HuH-7 (cell line): Measurements from ENCODE around the gene RETSAT.
"Not testable (repeated sequence)": the region's sequence is repeated elsewhere in the genome, so short reads cannot be mapped to it uniquely, and the experiment has no call there.

Source experiments
- DNase-seq: peaks from one replicate; pipeline ENCODE4 v3.0.0; 2011; ENCODE audit warnings: low spot score

Gene RETSAT

GRCh38 chr2:85378257-85378656, 23.9 kb upstream of the RETSAT start:
- DNase-seq, result no peak

DNA sequence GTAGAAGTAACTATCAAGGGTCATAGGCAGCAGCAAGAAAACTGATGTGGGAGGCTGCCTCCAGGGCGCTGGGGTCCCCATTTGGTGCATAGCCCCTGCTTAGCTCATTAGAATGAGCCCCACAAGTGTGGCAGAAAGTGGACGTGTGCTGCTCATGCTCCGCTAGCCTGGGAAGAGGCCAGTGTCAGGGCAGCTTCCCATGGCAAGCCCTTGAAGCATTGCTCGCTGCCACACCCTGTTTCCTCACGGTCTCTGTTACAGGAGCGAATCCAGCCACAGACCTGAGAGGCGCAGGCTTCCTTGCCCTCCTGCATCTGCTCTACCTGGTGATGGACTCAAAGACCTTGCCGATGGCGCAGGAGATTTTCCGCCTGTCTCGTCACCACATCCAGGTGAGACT, 22.8 kb upstream of the RETSAT start:
- DNase-seq, result no peak

DNA sequence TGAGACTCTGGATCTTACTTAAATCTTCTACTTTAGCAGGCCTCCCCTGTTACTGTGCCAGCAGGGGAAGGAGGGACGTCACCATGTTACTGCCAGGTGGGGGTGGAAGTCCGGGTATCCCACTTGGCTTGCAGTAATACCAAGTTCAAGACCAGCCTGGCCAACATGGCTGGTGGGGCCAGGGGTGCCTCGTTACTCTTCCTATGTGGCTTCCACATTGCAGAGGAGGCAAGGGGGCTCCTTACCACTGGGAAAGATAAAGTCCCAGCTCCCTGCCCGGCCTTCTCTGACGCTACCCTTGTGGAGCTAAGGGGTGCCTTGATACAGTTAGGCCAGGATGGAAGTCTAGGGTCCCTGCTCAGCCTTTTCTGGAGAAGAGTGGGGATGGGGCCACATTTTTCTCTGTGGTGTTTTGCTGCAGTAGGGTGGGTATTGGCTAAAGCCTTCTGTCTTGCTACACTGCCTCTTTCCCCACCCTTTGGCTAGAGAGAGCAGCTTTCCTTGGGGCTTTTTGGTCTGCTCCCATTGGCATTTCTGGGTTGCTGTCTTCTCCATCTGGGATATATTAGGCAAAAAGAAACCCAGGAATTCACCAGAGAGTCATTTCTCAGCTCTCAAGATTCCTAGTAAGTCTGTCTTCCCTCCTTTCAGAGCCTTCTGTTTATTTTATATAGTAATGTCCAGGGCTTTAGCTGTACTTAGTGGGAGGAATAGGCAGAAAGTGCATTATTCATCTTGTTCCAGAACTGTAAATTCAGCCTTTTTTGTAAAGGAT, 22.1 kb upstream of the RETSAT start:
- DNase-seq, result no peak

DNA sequence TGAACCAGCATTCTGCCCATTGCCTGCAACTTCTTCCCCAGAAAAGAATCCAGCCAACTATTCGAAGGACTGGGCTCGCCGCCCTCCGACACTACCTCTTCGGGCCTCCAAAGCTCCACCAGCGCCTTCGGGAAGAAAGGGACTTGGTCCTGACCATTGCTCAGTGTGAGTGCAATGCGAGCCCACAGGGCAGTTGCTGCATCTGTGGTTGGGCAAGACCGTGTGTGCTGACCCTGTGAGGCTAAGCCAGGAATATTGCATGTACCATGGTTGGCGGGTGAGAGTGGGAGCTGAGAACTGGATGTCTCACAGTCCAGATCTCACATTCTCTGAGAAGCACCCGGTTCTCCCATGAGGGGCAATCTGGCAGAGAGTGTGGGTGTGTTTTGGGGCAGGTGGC, 16.7 kb upstream of the RETSAT start:
- DNase-seq, result no peak

GRCh38 chr2:85369500-85369899, 15.2 kb upstream of the RETSAT start:
- no peak for DNase-seq

- DNase-seq, result no peak
Observed at GRCh38 chr2:85368921-85369320, 14.6 kb upstream of the RETSAT start.

DNA sequence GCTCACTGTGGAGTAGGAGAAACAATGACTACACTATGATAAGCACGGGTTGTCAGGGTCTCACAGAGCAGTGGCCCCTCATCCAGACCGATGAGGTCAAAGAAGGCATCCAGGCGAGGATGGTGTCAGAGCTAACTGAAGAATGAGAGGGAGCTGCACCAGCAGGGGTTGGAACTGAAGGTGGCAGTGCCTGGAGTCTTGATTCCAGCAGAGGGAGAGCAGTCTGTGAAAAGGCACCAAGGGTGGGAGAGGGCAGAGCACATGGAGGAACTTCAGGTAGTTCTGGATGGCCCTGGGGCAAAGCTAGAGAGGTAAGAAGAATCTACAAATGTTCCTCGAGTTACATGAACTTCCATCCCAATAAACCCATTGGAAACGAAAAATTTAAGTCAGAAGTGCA, 12.9 kb upstream of the RETSAT start:
- DNase-seq, result no peak

DNA sequence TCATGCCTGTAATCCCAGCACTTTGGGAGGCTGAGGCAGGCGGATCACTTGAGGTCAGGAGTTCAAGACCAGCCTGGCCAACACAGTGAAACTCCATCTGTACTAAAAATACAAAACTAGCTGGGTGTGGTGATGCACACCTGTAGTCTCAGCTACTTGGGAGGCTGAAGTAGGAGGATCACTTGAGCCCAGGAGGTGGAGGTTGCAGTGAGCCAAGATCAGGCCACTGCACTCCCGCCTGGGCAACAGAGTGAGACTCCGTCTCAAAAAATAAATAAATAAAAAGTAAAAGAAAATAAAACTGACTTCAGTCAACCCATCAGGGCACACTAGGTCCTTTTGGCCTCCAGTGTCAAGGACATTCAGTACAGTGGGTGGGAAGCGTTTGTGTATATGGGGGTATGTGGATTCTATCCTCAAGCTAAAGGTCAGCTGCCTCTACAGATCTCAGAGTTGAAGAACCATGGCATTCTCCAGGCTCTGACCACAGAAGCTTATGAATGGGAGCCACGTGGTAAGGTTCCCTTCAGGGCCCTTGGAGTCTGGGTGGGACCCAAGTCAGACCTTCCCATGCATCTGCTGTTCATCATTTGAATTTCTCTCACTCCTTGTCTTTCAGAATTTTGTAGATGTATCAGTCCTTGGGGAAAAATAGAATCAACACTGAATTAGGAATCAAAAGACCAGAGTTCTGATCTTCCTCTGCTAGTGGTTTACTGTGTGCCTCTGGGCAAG, 8.5 kb upstream of the RETSAT start:
- DNase-seq, result not testable (repeated sequence)

- no peak for DNase-seq
Observed at GRCh38 chr2:85357736-85358135, 3.4 kb upstream of the RETSAT start.

- no peak for DNase-seq
Observed at GRCh38 chr2:85356186-85356585, 1.9 kb upstream of the RETSAT start.

DNA sequence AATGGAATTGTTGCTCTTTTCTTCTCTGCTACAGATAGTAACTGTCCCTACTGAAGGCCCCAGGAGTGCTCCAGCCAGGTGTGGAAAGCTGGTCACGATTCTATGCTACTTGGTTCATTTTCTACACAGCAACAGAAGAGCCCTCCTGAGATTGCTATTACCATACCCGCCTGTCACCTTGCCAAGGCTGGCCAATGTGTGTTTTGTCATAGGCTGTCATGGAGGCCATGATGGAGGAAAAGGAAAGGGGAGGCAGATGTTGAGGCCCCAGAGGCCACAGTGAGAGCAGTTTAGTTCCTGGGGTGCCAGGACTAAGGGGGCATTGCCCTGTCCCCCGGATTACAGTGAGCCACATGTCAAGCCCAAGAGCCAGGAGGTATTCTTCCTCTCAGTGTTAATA, 1.2 kb upstream of the RETSAT start:
- DNase-seq, result no peak

- DNase-seq, result no peak
Observed at GRCh38 chr2:85355073-85355410, 714 bp upstream of the RETSAT start.

DNA sequence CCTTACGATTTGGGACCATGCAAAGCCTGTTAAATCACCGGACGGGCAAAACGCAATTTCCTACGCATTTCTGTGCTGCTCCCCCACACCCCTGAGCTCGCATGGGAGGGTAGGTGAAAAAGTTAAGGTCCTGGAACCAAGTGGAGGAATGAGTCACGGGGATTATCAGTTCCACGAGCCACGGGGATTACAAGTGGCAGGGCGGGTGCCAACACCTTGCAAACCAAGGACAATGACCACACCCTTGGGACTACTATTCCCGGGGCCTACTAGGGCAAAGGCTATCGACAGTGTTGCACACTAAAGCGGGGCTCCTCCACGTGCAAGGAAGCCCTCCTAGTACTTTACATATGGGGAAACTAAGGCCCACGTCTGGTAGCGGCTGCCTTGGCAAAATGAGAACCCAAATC, 447 bp downstream of the RETSAT start:
- DNase-seq, result peak; percentile 46

- DNase-seq, result peak; percentile 78
Observed at GRCh38 chr2:85347599-85347998, 6.7 kb downstream of the RETSAT start.

DNA sequence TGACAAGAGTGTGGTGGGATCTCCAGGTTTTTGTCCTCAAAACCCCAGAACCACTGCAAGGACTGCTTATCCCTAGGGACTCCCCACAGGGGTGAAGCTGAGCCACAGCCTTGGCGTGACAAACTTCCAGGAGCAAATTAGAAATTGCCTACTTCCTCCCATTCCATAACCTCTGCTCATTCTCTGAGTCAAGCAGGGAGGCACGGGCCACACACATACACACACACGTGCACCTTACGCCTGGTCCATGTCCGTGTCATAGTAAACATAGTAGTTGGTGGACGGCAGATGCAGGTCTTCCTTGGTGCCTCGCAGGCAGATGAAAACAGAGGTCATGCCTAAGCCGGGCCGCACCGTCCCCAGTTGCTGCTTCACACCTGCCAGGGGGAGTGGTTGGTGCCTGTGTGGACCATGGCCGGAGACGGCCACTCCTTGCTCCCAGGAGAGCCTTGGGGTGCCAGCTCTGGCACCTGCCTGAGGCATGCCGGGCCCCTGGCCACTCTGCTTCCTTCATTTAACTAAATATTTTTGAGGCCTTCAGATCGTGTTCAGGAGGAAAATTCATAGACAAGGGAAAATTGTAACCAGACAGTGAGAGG, 9.9 kb downstream of the RETSAT start:
- DNase-seq, result no peak

DNA sequence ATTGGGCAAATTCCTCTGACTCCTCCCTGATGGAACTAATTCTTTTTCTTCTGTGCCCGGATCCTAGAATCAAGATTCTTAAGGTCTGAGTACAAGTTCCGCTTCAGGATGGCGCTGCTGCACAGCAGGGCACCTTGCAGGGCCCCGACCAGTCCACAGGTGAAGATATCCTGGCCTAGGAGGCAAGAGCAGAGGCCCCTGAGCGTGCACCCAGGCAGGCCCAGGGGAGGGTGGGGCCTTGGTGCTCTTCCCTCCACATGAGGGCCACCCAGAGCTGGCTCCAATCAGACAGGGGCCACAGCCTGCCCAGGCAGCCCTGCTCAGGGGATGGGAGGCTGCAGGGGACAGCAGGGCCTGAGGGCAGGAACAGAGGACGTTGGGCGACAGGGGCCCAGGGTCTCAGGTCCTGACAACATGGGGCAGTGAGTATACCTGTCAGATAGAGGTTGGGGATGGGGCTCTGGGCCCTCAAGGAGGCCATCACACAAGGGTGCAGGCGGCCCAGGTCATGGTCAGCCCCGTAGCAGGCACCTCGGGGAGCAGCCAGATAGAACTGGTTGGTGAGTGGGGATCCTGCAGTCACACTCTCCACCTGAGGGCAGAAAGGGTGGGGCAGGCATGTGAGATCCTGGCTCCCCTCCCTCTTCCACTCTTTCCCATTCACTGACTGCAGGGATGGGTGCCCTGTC, 11.0 kb downstream of the RETSAT start:
- DNase-seq, result not testable (repeated sequence)

GRCh38 chr2:85342156-85342555, 12.2 kb downstream of the RETSAT start:
- DNase-seq, result no peak

GRCh38 chr2:85341269-85342029, 12.9 kb downstream of the RETSAT start:
- DNase-seq, result no peak

DNA sequence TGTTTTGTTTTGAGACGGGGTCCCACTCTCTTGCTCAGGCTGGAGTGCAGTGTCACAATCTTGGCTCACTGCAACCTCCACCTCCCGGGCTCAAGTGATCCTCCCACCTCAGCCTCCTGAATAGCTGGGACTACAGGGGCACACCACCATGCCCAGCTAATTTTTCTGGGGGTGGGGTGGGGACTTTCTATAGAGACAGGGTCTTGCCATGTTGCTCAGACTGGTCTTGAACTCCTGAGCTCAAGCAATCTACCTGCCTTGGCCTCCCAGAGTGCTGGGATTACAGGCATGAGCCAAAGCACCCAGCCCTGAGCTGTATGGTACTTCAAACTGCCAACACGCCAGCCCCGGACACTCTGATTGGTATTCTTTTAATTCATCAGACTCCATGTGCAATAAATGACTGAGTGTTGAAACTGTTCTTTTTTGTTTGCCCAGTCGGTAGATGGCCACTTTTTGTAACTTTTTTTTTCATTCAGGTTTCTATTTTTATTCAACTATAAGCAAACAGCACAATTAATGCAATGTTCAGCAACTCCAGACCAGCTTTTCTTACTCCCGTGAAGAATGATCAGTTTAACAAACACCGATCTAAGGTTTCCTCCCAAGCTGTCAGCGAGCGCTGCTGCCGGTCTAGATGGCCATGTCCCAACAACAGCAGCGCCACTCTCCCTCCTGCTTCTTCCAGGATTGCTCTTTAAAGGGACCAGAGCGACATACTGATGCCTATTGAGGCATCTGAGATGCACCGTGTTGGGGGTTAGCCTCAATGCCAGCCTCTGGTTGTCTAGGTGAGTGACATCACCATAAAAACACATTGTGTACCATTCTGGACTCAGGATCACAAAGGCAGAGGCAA, 14.1 kb downstream of the RETSAT start:
- no peak for DNase-seq

DNA sequence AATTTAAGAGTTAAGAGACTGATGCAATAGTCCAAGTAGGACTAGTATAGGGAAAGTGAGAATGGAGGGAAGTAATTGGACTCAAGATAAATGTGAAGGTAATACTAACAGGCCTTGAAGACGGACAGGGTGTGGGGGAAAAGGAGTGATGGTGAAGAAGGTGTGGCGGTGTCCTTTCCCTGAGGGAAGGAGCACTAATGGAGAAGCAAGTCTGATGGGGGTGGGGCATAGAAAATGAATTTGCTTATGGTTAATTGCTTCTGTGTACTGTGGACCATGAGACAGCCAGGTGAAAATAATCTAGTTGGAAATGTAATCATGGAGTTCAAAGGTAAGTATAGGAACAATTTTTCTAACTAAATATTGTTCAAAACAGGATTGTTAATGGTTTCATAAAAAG, 19.4 kb downstream of the RETSAT start:
- no peak for DNase-seq

DNA sequence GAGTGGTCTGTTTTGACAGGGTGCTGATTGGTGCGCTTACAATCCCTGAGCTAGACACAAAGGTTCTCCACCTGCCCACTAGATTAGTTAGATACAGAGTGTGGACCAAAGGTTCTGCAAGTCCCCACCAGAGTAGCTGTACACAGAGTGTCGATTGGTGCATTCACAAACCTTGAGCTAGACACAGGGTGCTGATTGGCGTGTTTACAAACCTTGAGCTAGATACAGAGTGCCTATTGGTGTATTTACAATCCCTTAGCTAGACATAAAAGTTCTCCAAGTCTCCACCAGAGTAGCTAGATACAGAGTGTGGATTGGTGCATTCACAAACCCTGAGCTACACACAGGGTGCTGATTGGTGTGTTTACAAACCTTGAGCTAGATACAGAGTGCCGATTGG, 20.5 kb downstream of the RETSAT start:
- DNase-seq, result not testable (repeated sequence)
